Activated CD8-positive, alpha-beta memory T cell treated with anti-CD3 and anti-CD28 coated beads, Interleukin-2, amount 10 ng/mL, durations not matched to agents 7 days and 5 days (primary cell): ENCODE results near the gene SH3BP2. TPM values are rescaled to one million over a fixed set of nuclear protein-coding genes. Genes with fewer than 3 reads are reported as not detected.

Source experiments
- ATAC-seq: fragments of 150-1000 bp; cut with Tn5 transposase; one replicate; pipeline ENCODE4 v1.10.0; 2021; ENCODE audit warnings: moderate library complexity
- CTCF ChIA-PET: fragments of 350-600 bp; sonication (Branson Sonifier 250); formaldehyde crosslinking; loops from one replicate; lab custom pipeline; 2021; ENCODE audit warnings: antibody characterized with exemption; lab: Charles Lee
- DNase-seq: peaks from one replicate; pipeline ENCODE4 v3.0.0-alpha.2; 2020
- H3K27ac Mint-ChIP-seq: one replicate; pipeline ENCODE4 v1.8.0; 2021; ENCODE audit warnings: mild to moderate bottlenecking, mixed read lengths
- H3K27me3 Mint-ChIP-seq: one replicate; pipeline ENCODE4 v1.8.0; 2021; ENCODE audit warnings: mixed read lengths
- H3K36me3 Mint-ChIP-seq: one replicate; pipeline ENCODE4 v1.8.0; 2021; ENCODE audit warnings: mild to moderate bottlenecking, mixed read lengths
- H3K4me1 Mint-ChIP-seq: one replicate; pipeline ENCODE4 v1.8.0; 2021; ENCODE audit warnings: mixed read lengths
- H3K4me3 Mint-ChIP-seq: one replicate; pipeline ENCODE4 v1.8.0; 2021; ENCODE audit warnings: mild to moderate bottlenecking, moderate library complexity, mixed read lengths
- H3K9me3 Mint-ChIP-seq: one replicate; pipeline ENCODE4 v1.8.0; 2022; ENCODE audit warnings: low read depth, mixed read lengths
- total RNA-seq, 2 experiments: library from RNA; stranded (reverse); gene quantifications; one replicate each; pipeline ENCODE4 v1.2.3, GENCODE V29; 2021

The SH3BP2 gene
- total RNA-seq, 2 experiments from 2014 or later = 88.0 to 105 TPM

GRCh38 chr4:2817137-2817536, 24.3 kb downstream of the SH3BP2 start:
- Mint-ChIP-seq H3K27me3 (no peaks in the 10 kb centered on the region), H3K4me3 (peak overlapping the region; percentile 72), H3K4me1 (peaks cover 56% of the 10 kb centered on the region), H3K9me3 (no peaks in the 10 kb centered on the region), H3K27ac (peak overlapping the region; percentile 70), H3K36me3 (peaks cover 23% of the 10 kb centered on the region)
- CTCF ChIA-PET = interaction anchor here (1.6 to 2.3 kb wide), 2 partner anchors 22 to 54 kb away, joined by 6 to 10 read pairs; no protein-coding TSS in a partner anchor
- ATAC-seq (no peak), DNase-seq (no peak)

- DNase-seq = no peak
- H3K36me3 Mint-ChIP-seq = peaks cover 22% of the 10 kb centered on the region
- peak; percentile 42 for ATAC-seq
- H3K27ac Mint-ChIP-seq = no peak overlapping the region
- no peaks in the 10 kb centered on the region for H3K9me3 Mint-ChIP-seq
- peaks cover 56% of the 10 kb centered on the region for H3K4me1 Mint-ChIP-seq
- peak overlapping the region; percentile 72 for H3K4me3 Mint-ChIP-seq
- CTCF ChIA-PET = interaction anchor here (1.0 to 2.3 kb wide), 3 partner anchors 21 to 54 kb away, joined by 3 to 10 read pairs (median 6); no protein-coding TSS in a partner anchor
- H3K27me3 Mint-ChIP-seq = no peaks in the 10 kb centered on the region
Observed at GRCh38 chr4:2817701-2818350, 24.9 kb downstream of the SH3BP2 start.

GRCh38 chr4:2818351-2818939, 25.6 kb downstream of the SH3BP2 start:
- CTCF ChIA-PET = interaction anchor here (0.7 to 2.3 kb wide), 6 partner anchors 19 to 55 kb away, joined by 3 to 10 read pairs (median 3); no protein-coding TSS in a partner anchor
- no peaks in the 10 kb centered on the region for H3K27me3 Mint-ChIP-seq
- peaks cover 22% of the 10 kb centered on the region for H3K36me3 Mint-ChIP-seq
- ATAC-seq (peak; percentile 4), DNase-seq (no peak)
- peak overlapping the region; percentile 52 for H3K4me3 Mint-ChIP-seq
- no peaks in the 10 kb centered on the region for H3K9me3 Mint-ChIP-seq
- peaks cover 52% of the 10 kb centered on the region for H3K4me1 Mint-ChIP-seq
- no peak overlapping the region for H3K27ac Mint-ChIP-seq

- peaks cover 20% of the 10 kb centered on the region for H3K36me3 Mint-ChIP-seq
- peak overlapping the region; percentile 52 for H3K4me3 Mint-ChIP-seq
- ATAC-seq (no peak), DNase-seq (no peak)
- peak overlapping the region; percentile 65 for H3K27ac Mint-ChIP-seq
- H3K4me1 Mint-ChIP-seq = peaks cover 41% of the 10 kb centered on the region
- CTCF ChIA-PET = interaction anchor here (0.7 to 2.3 kb wide), 6 partner anchors 19 to 176 kb away, joined by 3 to 10 read pairs (median 3); no protein-coding TSS in a partner anchor
- no peaks in the 10 kb centered on the region for H3K9me3 Mint-ChIP-seq
- no peaks in the 10 kb centered on the region for H3K27me3 Mint-ChIP-seq
Observed at GRCh38 chr4:2819244-2820215, 26.6 kb downstream of the SH3BP2 start.

GRCh38 chr4:2820216-2820982, 27.5 kb downstream of the SH3BP2 start:
- ATAC-seq = no peak
- Mint-ChIP-seq H3K36me3 (peaks cover 26% of the 10 kb centered on the region), H3K27me3 (no peaks in the 10 kb centered on the region), H3K4me3 (no peak overlapping the region), H3K4me1 (peaks cover 34% of the 10 kb centered on the region), H3K27ac (peak overlapping the region; percentile 34), H3K9me3 (no peaks in the 10 kb centered on the region)
- no peak for DNase-seq
- CTCF ChIA-PET = interaction anchor here (1.4 kb wide), 1 partner anchor 78 kb away, joined by 4 read pairs; no protein-coding TSS in a partner anchor

- CTCF ChIA-PET = interaction anchor here (0.6 to 1.0 kb wide), 2 partner anchors 11 to 94 kb away, joined by 3 to 5 read pairs; no protein-coding TSS in a partner anchor
- no peaks in the 10 kb centered on the region for H3K27me3 Mint-ChIP-seq
- H3K36me3 Mint-ChIP-seq = peaks cover 29% of the 10 kb centered on the region
- ATAC-seq (no peak), DNase-seq (no peak)
- no peaks in the 10 kb centered on the region for H3K9me3 Mint-ChIP-seq
- peak overlapping the region; percentile 24 for H3K27ac Mint-ChIP-seq
- peaks cover 14% of the 10 kb centered on the region for H3K4me1 Mint-ChIP-seq
- H3K4me3 Mint-ChIP-seq = no peak overlapping the region
Observed at GRCh38 chr4:2822461-2823300, 29.8 kb downstream of the SH3BP2 start.

- CTCF ChIA-PET = no interaction called here
- no peak overlapping the region for H3K27ac Mint-ChIP-seq
- H3K9me3 Mint-ChIP-seq = no peaks in the 10 kb centered on the region
- no peak for DNase-seq
- H3K4me1 Mint-ChIP-seq = peaks cover 13% of the 10 kb centered on the region
- ATAC-seq = no peak
- H3K36me3 Mint-ChIP-seq = peaks cover 29% of the 10 kb centered on the region
- H3K4me3 Mint-ChIP-seq = no peak overlapping the region
- H3K27me3 Mint-ChIP-seq = no peaks in the 10 kb centered on the region
Observed at GRCh38 chr4:2823301-2823670, 30.4 kb downstream of the SH3BP2 start.

DNA sequence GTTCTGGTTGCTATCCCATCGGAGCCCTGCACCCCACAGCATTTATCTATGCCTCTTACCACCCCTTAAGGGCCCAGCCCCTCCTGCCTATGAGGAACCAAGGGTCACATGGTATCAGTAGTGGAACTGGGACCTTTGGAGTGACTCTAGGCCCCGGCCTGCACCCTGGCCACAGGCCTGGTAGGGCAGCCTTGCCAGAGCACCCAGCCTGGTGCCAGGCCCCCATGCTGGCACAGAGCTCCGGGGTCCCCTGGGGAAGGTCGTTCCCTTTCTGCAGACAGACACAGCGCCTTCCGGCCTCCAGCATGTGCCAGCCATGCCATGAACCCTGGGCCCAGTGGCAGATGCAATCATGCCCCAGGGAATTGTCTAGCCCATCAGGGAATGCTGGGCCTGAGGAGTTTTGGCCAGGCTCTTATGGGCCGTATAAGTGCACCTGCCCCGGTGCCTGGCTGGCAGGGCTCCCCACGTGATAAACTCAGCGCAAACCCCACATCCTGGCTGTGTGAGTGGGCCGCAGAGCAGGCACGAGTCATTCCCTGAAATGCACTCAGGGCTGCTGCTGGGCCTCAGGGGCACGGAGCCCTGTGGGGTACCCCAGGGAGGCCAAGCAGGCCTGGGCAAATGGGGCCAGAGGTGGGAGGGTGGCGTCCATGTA, 30.9 kb downstream of the SH3BP2 start:
- CTCF ChIA-PET = no interaction called here
- Mint-ChIP-seq H3K27me3 (no peaks in the 10 kb centered on the region), H3K27ac (no peak overlapping the region), H3K36me3 (peaks cover 30% of the 10 kb centered on the region), H3K4me3 (no peak overlapping the region), H3K4me1 (peaks cover 13% of the 10 kb centered on the region), H3K9me3 (no peaks in the 10 kb centered on the region)
- DNase-seq = no peak
- no peak for ATAC-seq

DNA sequence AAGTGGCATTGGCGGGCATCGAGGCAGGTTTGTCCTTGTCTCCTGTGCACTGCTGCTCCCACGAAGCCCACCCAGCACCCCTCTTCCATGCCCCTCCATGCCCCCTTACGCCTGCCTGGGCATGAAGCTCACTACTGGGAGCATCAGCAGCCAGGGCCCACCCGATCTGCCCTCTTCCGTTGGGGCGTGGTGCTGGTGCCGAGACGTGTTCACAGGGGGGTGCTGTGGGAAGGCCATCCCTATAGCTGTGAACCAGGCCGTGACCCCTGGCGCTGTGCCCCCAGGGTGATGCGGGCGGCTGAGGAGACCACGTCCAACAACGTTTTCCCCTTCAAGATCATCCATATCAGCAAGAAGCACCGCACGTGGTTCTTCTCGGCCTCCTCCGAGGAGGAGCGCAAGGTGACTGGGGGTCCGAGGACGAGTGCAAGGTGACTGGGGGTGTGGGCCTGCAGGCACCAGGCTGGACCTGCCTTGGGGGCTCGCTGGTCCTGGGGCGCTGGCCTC, 31.5 kb downstream of the SH3BP2 start:
- Mint-ChIP-seq H3K4me3 (no peak overlapping the region), H3K36me3 (peaks cover 33% of the 10 kb centered on the region), H3K4me1 (peaks cover 12% of the 10 kb centered on the region), H3K27ac (no peak overlapping the region), H3K9me3 (no peaks in the 10 kb centered on the region), H3K27me3 (no peaks in the 10 kb centered on the region)
- CTCF ChIA-PET = no interaction called here
- no peak for ATAC-seq
- DNase-seq = no peak

- no peak for ATAC-seq
- no peak overlapping the region for H3K4me3 Mint-ChIP-seq
Observed at GRCh38 chr4:2824836-2825381, 32.0 kb downstream of the SH3BP2 start.

DNA sequence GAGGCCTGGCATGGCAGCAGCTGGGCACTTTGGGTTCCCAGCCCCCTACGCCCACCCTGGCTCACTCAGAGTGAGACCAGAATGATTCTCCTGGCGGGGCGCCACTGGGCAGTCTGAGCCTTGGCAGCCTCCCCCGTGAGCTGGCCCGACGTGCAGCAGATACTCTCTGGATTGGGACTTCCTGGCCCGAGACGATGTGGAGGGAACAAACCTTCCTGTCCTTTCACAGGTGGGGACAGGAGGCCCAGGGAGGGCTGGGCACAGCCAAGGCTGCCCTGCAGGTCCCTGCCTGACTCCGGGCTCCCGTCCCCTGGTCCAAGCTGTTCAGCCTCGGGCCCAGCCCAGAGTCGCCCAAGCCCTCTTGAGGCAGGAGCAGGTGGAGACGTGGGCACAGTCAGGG, 32.9 kb downstream of the SH3BP2 start:
- peak overlapping the region; percentile 0 for H3K27ac Mint-ChIP-seq
- H3K36me3 Mint-ChIP-seq = peaks cover 33% of the 10 kb centered on the region

More at GRCh38 chr4:2824836-2825381, 32.0 kb downstream of the SH3BP2 start:
- CTCF ChIA-PET = no interaction called here
- H3K9me3 Mint-ChIP-seq = no peaks in the 10 kb centered on the region
- peaks cover 6% of the 10 kb centered on the region for H3K4me1 Mint-ChIP-seq
- peaks cover 33% of the 10 kb centered on the region for H3K36me3 Mint-ChIP-seq
- H3K27me3 Mint-ChIP-seq = no peaks in the 10 kb centered on the region
- H3K27ac Mint-ChIP-seq = peak overlapping the region; percentile 0
- no peak for DNase-seq

More for the DNA sequence above, 32.9 kb downstream of the SH3BP2 start:
- ATAC-seq (no peak), DNase-seq (no peak)
- H3K4me3 Mint-ChIP-seq = no peak overlapping the region
- no peaks in the 10 kb centered on the region for H3K9me3 Mint-ChIP-seq
- CTCF ChIA-PET = no interaction called here
- peaks cover 4% of the 10 kb centered on the region for H3K4me1 Mint-ChIP-seq
- H3K27me3 Mint-ChIP-seq = no peaks in the 10 kb centered on the region
